Activated CD8-positive, alpha-beta memory T cell treated with anti-CD3 and anti-CD28 coated beads for 36 hours (primary cell): Measurements from ENCODE around the gene UBE3D. TPM values are rescaled to one million over a fixed set of nuclear protein-coding genes. Genes with fewer than 3 reads are reported as not detected.

Experiments used
- CTCF ChIA-PET: fragments of 350-600 bp; sonication (Branson Sonifier 250); formaldehyde crosslinking; loops from one replicate; lab custom pipeline; 2021; ENCODE audit warnings: antibody characterized with exemption; lab: Charles Lee
- POLR2A ChIA-PET: fragments of 350-600 bp; sonication (Branson Sonifier 250); formaldehyde crosslinking; loops from one replicate; lab custom pipeline; 2021; ENCODE audit warnings: antibody characterized with exemption; lab: Charles Lee
- total RNA-seq, 2 experiments: library from RNA; stranded (reverse); gene quantifications; one replicate each; pipeline ENCODE4 v1.2.3, GENCODE V29; 2021

The UBE3D gene
- total RNA-seq, 2 experiments from 2014 or later = 8.0 to 11.2 TPM

DNA sequence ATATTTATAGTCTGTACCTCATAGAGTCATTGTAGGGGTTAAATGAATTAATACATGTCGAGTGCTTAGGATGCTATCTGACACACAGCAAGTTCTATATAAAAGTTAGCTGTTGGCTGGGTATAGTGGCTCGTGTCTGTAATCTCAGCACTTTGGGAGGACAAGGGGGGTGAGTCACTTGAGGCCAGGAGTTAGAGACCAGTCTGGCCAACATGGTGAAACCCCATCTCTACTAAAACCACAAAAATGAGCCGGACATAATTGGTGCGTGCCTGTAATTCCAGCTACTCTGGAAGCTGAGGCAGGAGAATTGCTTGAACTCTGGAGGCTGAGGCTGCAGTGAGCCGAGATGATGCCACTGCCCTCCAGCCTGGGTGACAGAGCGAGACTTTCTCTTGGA lies 222.9 kb downstream of the UBE3D start:
- POLR2A ChIA-PET = no interaction called here
- CTCF ChIA-PET = no interaction called here

Other genes with a start within 250 kb of the UBE3D start
- 1 to 10 TPM; 7.3 to 8.0 TPM for gene DOP1A, start 1.8 kb upstream of the UBE3D start, total RNA-seq
- 10 to 100 TPM; 19.8 to 21.7 TPM for gene PGM3, start 127.4 kb upstream of the UBE3D start, total RNA-seq
- gene RWDD2A, start 127.5 kb upstream of the UBE3D start, total RNA-seq = 1 to 10 TPM; 1.6 TPM